ENCODE measurements around the gene PKDREJ. TPM values are rescaled to one million over a fixed set of nuclear protein-coding genes. Genes with fewer than 3 reads are reported as not detected.

Gene PKDREJ
- total RNA-seq, 2 donors from 2014 or later = 0.04 TPM; not detected in 1

DNA sequence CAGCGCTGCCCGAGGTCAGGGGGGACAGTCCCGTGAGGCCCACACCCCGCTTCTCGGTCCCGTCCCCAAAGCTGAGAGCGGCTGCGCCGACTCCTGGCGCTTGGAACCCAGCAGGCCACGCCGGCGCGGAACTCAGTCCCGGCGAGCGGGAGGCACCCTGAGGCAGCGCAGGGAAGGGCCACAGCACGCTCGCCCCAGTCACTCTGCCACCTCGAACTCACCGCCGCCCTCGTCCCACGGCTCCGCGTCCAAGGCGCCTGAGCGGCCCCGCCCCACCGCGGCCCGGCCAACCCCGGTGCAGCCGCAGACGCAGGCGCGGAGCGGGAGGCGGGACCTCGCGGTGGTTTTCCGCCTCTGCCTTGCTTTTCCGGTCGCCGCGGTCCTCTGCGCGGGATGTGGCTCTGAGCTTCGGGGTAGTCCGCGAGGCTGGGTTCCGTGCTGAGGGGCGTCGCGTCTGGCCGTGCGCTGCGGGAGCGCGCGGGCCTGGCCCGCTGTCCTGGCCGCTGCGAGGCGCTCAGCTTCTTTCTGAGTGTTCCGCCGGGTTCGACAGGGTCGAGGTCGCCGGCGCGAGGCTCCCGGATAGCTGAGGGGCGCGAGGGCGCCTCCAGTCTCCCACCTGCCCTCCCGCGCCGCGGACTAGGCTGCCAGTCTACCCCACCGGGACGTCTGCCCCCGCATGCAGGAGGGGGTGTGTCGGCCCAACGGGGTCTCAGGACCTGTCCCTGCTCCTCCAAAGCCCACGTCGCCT, 12.9 kb downstream of the PKDREJ start, which contains the start of gene CDPF1:
Gene CDPF1, minus strand, starts transcription at position 259 of the 748 bp plus-strand sequence. CDS start 2,009 bp downstream, outside the sequence.
- TF ChIP-seq, protein P1, sequence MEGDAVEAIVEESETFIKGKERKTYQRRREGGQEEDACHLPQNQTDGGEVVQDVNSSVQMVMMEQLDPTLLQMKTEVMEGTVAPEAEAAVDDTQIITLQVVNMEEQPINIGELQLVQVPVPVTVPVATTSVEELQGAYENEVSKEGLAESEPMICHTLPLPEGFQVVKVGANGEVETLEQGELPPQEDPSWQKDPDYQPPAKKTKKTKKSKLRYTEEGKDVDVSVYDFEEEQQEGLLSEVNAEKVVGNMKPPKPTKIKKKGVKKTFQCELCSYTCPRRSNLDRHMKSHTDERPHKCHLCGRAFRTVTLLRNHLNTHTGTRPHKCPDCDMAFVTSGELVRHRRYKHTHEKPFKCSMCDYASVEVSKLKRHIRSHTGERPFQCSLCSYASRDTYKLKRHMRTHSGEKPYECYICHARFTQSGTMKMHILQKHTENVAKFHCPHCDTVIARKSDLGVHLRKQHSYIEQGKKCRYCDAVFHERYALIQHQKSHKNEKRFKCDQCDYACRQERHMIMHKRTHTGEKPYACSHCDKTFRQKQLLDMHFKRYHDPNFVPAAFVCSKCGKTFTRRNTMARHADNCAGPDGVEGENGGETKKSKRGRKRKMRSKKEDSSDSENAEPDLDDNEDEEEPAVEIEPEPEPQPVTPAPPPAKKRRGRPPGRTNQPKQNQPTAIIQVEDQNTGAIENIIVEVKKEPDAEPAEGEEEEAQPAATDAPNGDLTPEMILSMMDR (conservative IDR thresholded peaks at IDR 0.05) = no peak
- Mint-ChIP-seq H3K4me3 (peak within 1 kb of the TSS; percentile 71), H3K9me3 (no peaks in the 10 kb centered on the region), H3K27me3 (ENCODE audit: insufficient read depth) (peaks cover under 1% of the 10 kb centered on the region), H3K27ac (peak within 1 kb of the TSS; percentile 44), H3K36me3 (ENCODE audit: low read depth) (peaks cover 12% of the 10 kb centered on the region), H3K4me1 (peaks cover 8% of the 10 kb centered on the region)
- H3K9me3 ChIP-seq (ENCODE audit: control insufficient read depth, low read length) = no peaks in the 10 kb centered on the region
- no peaks in the 10 kb centered on the region for H3K36me3 ChIP-seq (ENCODE audit: control insufficient read depth, insufficient read depth, low read length)
- H3K27me3 ChIP-seq (ENCODE audit: control insufficient read depth, insufficient read depth, low read length, poor library complexity, severe bottlenecking) = no peaks in the 10 kb centered on the region
- H3K9ac ChIP-seq (ENCODE audit: extremely low read depth, low read length, poor library complexity, severe bottlenecking) = peak within 1 kb of the TSS; percentile 34
- peak; percentile 94 for DNase-seq
- H3K4me1 ChIP-seq (ENCODE audit: control insufficient read depth, insufficient read depth, low read length) = no peaks in the 10 kb centered on the region
- H3K4me3 ChIP-seq (ENCODE audit: low read length) = peak within 1 kb of the TSS; percentile 78
- WGBS, 2 experiments (ENCODE audit: insufficient coverage in 1 of 2, insufficient read length in 1 of 2) = 1 to 5% methylated on average over 34 to 89 of the region's 89 CpGs
- no peak within 1 kb of the TSS for H3K27ac ChIP-seq (ENCODE audit: low read depth, low read length)

GRCh38 chr22:46247443-46247975, 15.6 kb downstream of the PKDREJ start:
- no peak overlapping the region for H3K9ac ChIP-seq (ENCODE audit: extremely low read depth, low read length, poor library complexity, severe bottlenecking)
- WGBS, 2 experiments (ENCODE audit: insufficient coverage in 1 of 2, insufficient read length in 1 of 2) = 95 to 100% methylated on average over 2 of the region's 2 CpGs

DNA sequence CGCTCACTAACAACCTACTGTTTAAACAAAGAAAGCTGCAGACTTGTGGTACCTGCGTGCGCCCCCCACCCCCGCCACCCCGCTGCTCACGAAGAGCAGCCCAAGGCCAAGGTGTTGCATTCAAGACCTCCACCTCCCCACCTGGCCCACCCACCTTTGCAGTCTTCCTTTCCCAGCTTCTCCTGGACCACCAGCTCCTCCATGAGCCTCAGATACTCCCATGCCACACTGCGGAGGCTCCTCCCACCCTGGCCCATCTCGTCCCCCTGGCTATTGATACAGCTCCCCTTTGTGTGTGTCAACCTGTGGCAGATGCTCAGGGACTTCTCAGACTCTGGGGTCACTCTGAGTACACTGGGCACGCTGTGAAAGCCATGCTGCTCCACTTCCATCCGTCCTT, 17.0 kb downstream of the PKDREJ start:
- peaks cover 3% of the 10 kb centered on the region for H3K36me3 ChIP-seq (ENCODE audit: control insufficient read depth, insufficient read depth, low read length)
- H3K4me3 ChIP-seq (ENCODE audit: low read length) = no peak overlapping the region
- Mint-ChIP-seq H3K36me3 (ENCODE audit: low read depth) (peaks cover 9% of the 10 kb centered on the region), H3K27ac (no peak overlapping the region), H3K9me3 (no peaks in the 10 kb centered on the region), H3K4me1 (peaks cover 6% of the 10 kb centered on the region), H3K4me3 (no peak overlapping the region), H3K27me3 (ENCODE audit: insufficient read depth) (no peaks in the 10 kb centered on the region)
- no peak for DNase-seq
- no peak overlapping the region for H3K9ac ChIP-seq (ENCODE audit: extremely low read depth, low read length, poor library complexity, severe bottlenecking)
- TF ChIP-seq, protein P1 (conservative IDR thresholded peaks at IDR 0.05) = no peak
- H3K4me1 ChIP-seq (ENCODE audit: control insufficient read depth, insufficient read depth, low read length) = no peaks in the 10 kb centered on the region
- H3K27ac ChIP-seq (ENCODE audit: low read depth, low read length) = no peak overlapping the region
- no peaks in the 10 kb centered on the region for H3K27me3 ChIP-seq (ENCODE audit: control insufficient read depth, insufficient read depth, low read length, poor library complexity, severe bottlenecking)
- no peaks in the 10 kb centered on the region for H3K9me3 ChIP-seq (ENCODE audit: control insufficient read depth, low read length)
- 89 to 96% methylated on average over 4 to 10 of the region's 10 CpGs for WGBS, 2 experiments (ENCODE audit: insufficient coverage in 1 of 2, insufficient read length in 1 of 2)

More at GRCh38 chr22:46247443-46247975, 15.6 kb downstream of the PKDREJ start:
- Histone ChIP-seq H3K27me3 (ENCODE audit: control insufficient read depth, insufficient read depth, low read length, poor library complexity, severe bottlenecking) (no peaks in the 10 kb centered on the region), H3K36me3 (ENCODE audit: control insufficient read depth, insufficient read depth, low read length) (peaks cover 3% of the 10 kb centered on the region), H3K4me1 (ENCODE audit: control insufficient read depth, insufficient read depth, low read length) (no peaks in the 10 kb centered on the region), H3K4me3 (ENCODE audit: low read length) (no peak overlapping the region), H3K27ac (ENCODE audit: low read depth, low read length) (no peak overlapping the region), H3K9me3 (ENCODE audit: control insufficient read depth, low read length) (no peaks in the 10 kb centered on the region)
- TF ChIP-seq, protein P1 (conservative IDR thresholded peaks at IDR 0.05) = no peak
- Mint-ChIP-seq H3K9me3 (no peaks in the 10 kb centered on the region), H3K27ac (no peak overlapping the region), H3K27me3 (ENCODE audit: insufficient read depth) (no peaks in the 10 kb centered on the region), H3K36me3 (ENCODE audit: low read depth) (peaks cover 9% of the 10 kb centered on the region), H3K4me3 (no peak overlapping the region), H3K4me1 (peaks cover 6% of the 10 kb centered on the region)
- no peak for DNase-seq
